C4-2B (cell line): Measurements from ENCODE around the gene SCGB1D1.

Experiments
- CTCF ChIP-seq: fragments of 450-650 bp; conservative IDR thresholded peaks from 2 replicates; pipeline ENCODE4 v1.5.1; 2017; ENCODE audit warnings: mild to moderate bottlenecking
- ZFX ChIP-seq: fragments of 450-650 bp; IDR thresholded peaks from 2 replicates; pipeline ENCODE4 v1.6.1; 2017

GRCh38 chr11:62208785-62209144 is 18.7 kb downstream of the SCGB1D1 start:
- TF ChIP-seq CTCF (no peak), ZFX (no peak)
